ENCODE data around the gene CACNA1C. TPM values are rescaled to one million over a fixed set of nuclear protein-coding genes. Genes with fewer than 3 reads are reported as not detected.

Gene CACNA1C
- total RNA-seq, 2 donors from 2014 or later: 0.06 TPM; not detected in 1

DNA sequence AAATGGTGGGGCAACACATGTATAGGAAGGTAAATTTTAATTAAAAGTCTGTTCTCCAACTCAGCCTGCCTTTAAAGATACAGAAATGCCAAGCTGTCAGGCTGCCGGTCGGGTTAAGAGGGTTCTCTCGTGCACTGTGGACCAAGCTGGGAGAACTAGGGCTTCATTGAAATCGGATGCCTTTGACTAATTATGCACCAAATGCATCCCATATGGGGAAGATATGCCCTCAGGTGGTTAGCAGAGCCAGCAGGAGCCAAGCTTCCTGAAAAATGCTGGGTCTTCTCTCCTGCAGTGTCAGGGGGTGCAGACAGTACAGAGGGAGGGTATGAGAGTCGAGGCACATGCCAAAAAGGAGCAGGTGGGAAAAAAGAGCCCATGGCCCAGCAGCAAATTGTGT is 236.1 kb downstream of the CACNA1C start:
- no peaks in the 10 kb centered on the region for H3K4me1 Mint-ChIP-seq (ENCODE audit: low read depth in 2 of 2)
- DNase-seq (ENCODE audit: low spot score): no peak
- no peaks in the 10 kb centered on the region for H3K36me3 Mint-ChIP-seq
- H3K27me3 Mint-ChIP-seq: peaks cover 8% of the 10 kb centered on the region in 2 donors
- H3K4me3 Mint-ChIP-seq: no peak overlapping the region
- no peak for ATAC-seq
- H3K27ac Mint-ChIP-seq: no peak overlapping the region
- no peaks in the 10 kb centered on the region for H3K9me3 Mint-ChIP-seq

DNA sequence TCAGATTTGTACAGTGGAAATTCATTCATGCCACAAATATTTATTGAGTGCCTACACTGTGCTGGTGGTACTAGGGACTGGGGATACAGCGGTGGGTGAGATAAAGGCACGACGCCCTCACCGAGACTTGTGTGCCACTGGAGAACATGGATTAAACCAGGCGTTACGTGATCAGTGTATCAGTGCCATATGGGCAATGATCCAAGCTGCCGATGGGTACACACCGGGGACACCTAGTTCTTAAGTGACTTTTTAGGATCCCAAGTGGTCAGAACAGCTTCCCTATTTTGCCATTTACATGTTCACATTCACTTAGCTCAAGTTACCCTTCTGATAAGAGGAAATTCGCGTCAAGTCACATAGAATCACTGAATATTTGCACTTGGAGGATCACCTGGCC is 236.7 kb downstream of the CACNA1C start:
- Mint-ChIP-seq H3K9me3 (no peaks in the 10 kb centered on the region), H3K27me3 (peaks cover 8 to 11% of the 10 kb centered on the region in 2 donors), H3K36me3 (no peaks in the 10 kb centered on the region), H3K4me1 (ENCODE audit: low read depth in 2 of 2) (no peaks in the 10 kb centered on the region), H3K4me3 (no peak overlapping the region), H3K27ac (no peak overlapping the region)
- DNase-seq (ENCODE audit: low spot score) (no peak), ATAC-seq (no peak)

DNA sequence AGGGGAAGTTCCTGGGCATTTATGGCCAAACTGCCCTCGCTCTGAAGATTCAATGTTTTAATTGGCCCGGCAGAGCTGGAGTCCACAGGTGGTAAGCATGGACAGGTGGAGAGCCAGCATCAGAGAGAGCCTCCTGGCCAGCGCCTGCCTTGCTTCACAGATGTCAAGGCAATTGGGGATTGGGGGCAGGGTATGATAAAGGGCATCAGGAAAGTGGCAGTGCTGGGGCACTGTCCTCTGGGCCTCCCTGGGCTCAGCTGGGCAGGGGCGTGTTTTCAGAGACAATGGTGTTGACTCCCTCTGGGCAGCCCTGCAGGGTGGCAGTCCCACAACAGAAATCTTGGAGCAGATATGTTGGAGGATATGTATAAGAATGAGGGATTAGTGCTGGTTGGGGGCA is 237.3 kb downstream of the CACNA1C start:
- no peak overlapping the region for H3K27ac Mint-ChIP-seq
- peaks cover 3% of the 10 kb centered on the region in 2 donors for H3K4me1 Mint-ChIP-seq (ENCODE audit: low read depth in 2 of 2)

DNA sequence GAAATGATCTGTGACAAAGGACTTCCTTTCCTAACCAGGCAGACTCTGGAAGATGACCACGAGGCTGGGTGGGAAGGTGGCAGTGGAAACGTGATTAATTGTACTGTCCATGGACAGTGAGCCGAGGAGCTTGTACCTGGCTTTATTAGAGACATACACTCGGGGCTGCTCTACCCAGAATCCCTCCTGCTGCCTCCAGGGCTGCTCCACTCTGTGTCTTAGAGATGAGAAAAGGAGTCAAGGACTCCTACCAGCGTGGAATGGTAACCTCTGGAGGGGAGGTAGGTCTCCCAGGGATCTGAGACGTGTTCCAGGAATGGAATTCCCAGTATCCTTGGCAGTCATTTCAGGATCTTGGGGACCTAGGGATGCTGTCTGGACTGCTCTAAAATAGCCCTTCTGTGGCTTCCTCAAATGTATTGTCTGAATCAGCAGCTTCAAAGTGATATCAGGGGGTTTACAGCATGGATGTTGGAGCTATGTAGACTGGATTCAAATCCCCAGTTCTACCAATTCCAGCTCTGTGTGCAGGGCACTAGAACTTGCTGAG is 237.8 kb downstream of the CACNA1C start:
- Mint-ChIP-seq H3K4me1 (ENCODE audit: low read depth in 2 of 2) (peaks cover 5 to 6% of the 10 kb centered on the region in 2 donors), H3K27ac (no peak overlapping the region), H3K4me3 (no peak overlapping the region), H3K9me3 (no peaks in the 10 kb centered on the region), H3K36me3 (no peaks in the 10 kb centered on the region), H3K27me3 (peaks cover 0 to 10% of the 10 kb centered on the region in 2 donors)
- DNase-seq (ENCODE audit: low spot score) (no peak), ATAC-seq (no peak)

More for the DNA sequence above, 237.3 kb downstream of the CACNA1C start:
- ATAC-seq (no peak), DNase-seq (ENCODE audit: low spot score) (no peak)
- Mint-ChIP-seq H3K9me3 (no peaks in the 10 kb centered on the region), H3K4me3 (no peak overlapping the region), H3K27me3 (peaks cover 3 to 10% of the 10 kb centered on the region in 2 donors), H3K36me3 (no peaks in the 10 kb centered on the region)

DNA sequence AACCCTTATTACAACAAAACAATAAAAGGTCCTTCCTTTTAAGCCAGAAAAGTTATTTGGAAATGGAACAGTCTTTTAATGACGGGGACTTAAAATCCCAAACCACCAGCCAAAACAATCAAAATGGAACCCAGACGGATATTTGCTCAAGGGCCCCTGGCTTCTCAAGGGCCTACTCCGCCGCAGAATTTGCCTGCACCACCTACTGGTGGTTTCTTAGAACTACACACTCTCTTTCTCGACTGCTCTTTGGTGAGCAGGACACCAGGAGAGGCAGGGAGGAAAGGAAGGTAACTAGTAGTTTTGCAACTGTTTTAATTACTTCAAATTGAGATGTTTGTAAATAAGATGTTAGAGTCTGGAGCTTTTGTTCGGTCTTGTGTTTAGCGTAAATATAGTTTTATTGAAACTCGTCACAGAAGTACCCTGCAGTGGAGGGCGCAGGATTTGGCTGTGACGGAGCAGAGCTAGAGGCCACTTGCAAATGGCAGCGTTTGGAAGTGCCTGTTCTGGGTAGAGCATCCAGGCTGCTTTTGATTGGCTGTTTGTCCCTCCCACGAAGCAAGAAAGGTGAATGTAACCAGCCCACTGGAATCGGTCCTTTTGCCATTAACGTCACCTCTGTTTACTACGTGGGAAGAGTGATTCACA is 238.5 kb downstream of the CACNA1C start:
- Mint-ChIP-seq H3K4me3 (no peak overlapping the region), H3K4me1 (ENCODE audit: low read depth in 2 of 2) (peaks cover 5 to 6% of the 10 kb centered on the region in 2 donors), H3K9me3 (no peaks in the 10 kb centered on the region), H3K27ac (no peak overlapping the region), H3K27me3 (peaks cover 0 to 9% of the 10 kb centered on the region in 2 donors), H3K36me3 (no peaks in the 10 kb centered on the region)
- no peak for DNase-seq (ENCODE audit: low spot score)
- no peak for ATAC-seq

DNA sequence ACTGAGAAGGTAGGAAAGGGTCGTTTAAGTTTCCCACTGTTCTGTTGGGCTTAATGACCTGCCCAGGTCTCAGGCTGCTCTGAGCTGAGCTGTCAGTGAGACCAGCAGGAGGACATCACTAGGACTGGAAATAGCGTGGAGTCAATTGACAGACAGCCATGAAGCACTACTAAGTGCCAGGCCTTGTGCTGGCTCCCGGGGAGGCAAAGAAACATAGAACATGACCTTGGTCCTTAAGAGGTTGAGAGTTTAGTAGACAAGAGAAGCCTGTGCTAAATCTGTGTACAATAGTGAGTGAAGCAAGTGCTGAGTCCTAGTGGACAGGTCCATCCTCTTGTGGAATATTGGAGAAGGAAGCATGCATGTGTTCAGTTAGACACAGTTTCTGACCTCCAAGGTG is 239.2 kb downstream of the CACNA1C start:
- H3K36me3 Mint-ChIP-seq: no peaks in the 10 kb centered on the region
- no peak for ATAC-seq

DNA sequence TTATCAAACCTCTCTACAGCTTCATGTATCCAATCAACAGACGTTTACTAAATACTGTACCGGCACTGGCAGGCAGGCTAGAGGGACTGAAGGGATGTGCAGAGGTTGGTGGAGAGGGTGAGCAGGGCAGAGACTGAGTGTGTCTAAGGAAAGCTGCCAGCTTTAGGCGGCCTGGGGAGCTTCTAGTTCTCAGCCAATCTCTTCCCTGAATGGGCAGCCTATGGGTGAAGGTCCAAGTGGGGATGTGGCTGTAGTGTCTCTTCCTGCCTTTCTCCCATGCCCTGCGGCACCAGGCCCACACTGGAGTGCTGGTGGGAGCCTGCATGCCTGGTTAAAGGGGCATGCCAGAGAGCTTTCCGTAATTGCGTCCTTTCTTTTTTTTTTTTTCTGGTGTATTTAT is 239.8 kb downstream of the CACNA1C start:
- Mint-ChIP-seq H3K9me3 (no peaks in the 10 kb centered on the region), H3K4me3 (no peak overlapping the region), H3K4me1 (ENCODE audit: low read depth in 2 of 2) (peaks cover 5 to 6% of the 10 kb centered on the region in 2 donors), H3K27me3 (peaks cover 3 to 15% of the 10 kb centered on the region in 2 donors), H3K27ac (no peak overlapping the region), H3K36me3 (no peaks in the 10 kb centered on the region)
- ATAC-seq (no peak), DNase-seq (ENCODE audit: low spot score) (no peak)

More for the DNA sequence above, 239.2 kb downstream of the CACNA1C start:
- Mint-ChIP-seq H3K9me3 (no peaks in the 10 kb centered on the region), H3K4me3 (no peak overlapping the region), H3K27me3 (peaks cover 0 to 14% of the 10 kb centered on the region in 2 donors), H3K4me1 (ENCODE audit: low read depth in 2 of 2) (peaks cover 5 to 6% of the 10 kb centered on the region in 2 donors), H3K27ac (no peak overlapping the region)
- DNase-seq (ENCODE audit: low spot score): no peak

DNA sequence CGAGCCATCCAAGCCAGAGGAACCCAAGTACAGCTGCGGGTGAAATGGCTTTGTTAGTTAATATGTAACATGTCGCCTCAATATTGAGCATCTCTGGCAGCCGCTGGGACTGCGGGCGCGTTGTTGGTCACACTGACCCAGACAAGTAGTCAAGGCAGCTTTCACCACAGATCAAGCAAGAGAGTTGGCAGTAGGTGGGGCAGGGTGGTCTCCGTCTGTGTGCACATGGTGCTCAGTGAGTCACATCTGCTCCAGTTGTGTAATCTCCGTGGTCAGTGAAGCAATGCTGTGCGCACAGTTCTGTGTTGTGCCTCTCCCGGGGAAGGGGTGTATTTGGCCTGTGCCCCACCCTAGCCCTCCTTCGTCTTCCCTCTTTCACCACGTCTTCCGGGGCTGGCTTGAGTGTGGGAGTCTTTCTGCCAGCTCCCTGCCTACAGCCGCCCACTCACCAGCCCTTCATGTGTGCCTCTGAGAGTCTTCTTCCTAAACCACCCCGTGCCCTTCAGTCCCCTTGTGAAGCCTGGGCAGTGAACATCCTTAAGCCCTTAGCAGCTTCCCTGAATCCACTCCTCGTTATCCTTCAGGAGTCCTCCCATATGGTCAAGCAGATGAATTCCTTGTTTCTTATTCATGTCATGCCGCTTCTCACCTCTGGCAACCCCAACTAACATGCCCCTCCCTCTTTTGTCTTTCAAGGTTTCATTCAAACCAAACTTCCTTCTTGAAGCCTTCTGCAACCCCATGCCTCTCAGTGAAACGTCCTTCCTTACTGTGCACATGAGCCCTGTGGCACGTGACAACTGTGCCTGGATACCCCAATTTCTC is 242.1 kb downstream of the CACNA1C start:
- Mint-ChIP-seq H3K4me1 (ENCODE audit: low read depth in 2 of 2) (peaks cover 5 to 6% of the 10 kb centered on the region in 2 donors), H3K36me3 (no peaks in the 10 kb centered on the region), H3K4me3 (no peak overlapping the region), H3K27ac (peak overlapping the region in 1 of 2 donors; percentile 11), H3K27me3 (peaks cover 7 to 17% of the 10 kb centered on the region in 2 donors), H3K9me3 (no peaks in the 10 kb centered on the region)
- DNase-seq (ENCODE audit: low spot score): no peak
- ATAC-seq: peak; percentile 52 to 74

DNA sequence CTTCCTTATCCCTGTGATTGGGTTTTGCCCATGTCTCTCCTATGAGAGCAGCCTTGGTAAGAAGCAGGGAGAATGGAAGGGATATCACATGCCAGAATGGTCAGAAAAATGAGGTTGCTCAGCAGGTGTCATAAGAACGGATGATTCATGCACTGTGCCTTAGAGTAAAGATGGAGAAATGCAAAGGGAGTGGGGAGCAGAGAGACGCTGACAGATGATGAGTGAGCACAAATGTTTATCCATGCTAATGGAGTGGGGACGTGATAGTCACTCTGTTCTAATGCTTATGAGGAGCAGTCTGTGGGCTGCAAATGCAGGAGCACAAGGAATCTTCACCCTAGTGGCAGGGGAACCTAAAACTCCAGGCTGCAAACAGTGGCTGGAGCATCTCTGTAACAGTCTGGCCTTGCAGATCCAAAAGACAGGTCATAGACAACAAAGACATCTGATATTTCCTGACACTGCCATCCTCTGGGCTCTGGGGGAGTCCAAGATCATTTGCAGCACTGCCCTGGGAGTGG is 243.2 kb downstream of the CACNA1C start:
- no peak for ATAC-seq
- no peak overlapping the region for H3K4me3 Mint-ChIP-seq
- H3K36me3 Mint-ChIP-seq: no peaks in the 10 kb centered on the region
- DNase-seq (ENCODE audit: low spot score): no peak
- H3K27me3 Mint-ChIP-seq: peaks cover 14 to 20% of the 10 kb centered on the region in 2 donors
- no peak overlapping the region for H3K27ac Mint-ChIP-seq
- no peaks in the 10 kb centered on the region for H3K9me3 Mint-ChIP-seq
- peaks cover 5 to 6% of the 10 kb centered on the region in 2 donors for H3K4me1 Mint-ChIP-seq (ENCODE audit: low read depth in 2 of 2)

DNA sequence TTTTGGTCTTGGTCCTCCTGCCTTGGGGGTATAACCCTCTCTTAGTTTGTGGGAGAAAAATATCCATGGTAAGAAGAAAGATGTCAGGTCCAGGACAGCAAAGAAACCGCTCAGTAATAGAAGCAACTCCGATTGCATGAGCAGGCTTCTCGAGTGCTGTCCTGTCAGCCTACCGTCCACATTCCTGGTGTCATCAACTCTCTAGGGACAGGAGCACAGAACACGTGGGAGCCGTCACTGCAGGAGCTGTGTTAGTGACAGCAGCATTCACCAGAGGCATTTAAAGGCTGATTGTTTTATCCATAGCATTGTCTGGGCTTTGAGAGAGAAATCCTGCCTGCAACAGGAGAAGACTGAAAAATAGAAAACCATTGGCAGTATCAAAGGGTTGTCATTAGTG is 244.2 kb downstream of the CACNA1C start:
- H3K27me3 Mint-ChIP-seq: peaks cover 14 to 20% of the 10 kb centered on the region in 2 donors

DNA sequence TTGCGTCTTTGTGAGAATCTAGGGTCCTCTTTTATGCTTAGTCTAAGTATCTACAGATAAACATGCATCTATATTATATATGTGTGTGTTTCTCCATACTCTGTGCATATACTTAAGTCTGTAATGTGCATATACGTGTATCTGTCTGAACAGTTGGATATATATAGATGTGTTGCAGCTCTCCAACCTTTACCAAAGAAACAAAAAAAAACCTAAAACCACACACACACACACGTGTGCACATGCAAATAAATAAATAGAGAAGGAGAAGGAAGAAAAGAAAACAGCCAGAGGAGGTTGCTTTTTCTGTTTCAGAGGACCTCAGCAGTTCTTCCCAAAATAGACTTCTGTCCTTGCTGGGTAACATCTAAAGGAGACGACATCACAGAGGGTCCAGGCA is 244.9 kb downstream of the CACNA1C start:
- peaks cover 14 to 20% of the 10 kb centered on the region in 2 donors for H3K27me3 Mint-ChIP-seq
- no peak overlapping the region for H3K4me3 Mint-ChIP-seq
- no peak overlapping the region for H3K27ac Mint-ChIP-seq
- no peaks in the 10 kb centered on the region for H3K36me3 Mint-ChIP-seq
- no peak for DNase-seq (ENCODE audit: low spot score)
- no peaks in the 10 kb centered on the region for H3K9me3 Mint-ChIP-seq
- H3K4me1 Mint-ChIP-seq (ENCODE audit: low read depth in 2 of 2): peaks cover 5 to 6% of the 10 kb centered on the region in 2 donors
- ATAC-seq: no peak

More for the DNA sequence above, 244.2 kb downstream of the CACNA1C start:
- no peaks in the 10 kb centered on the region for H3K9me3 Mint-ChIP-seq
- H3K36me3 Mint-ChIP-seq: no peaks in the 10 kb centered on the region
- ATAC-seq: no peak
- H3K4me3 Mint-ChIP-seq: no peak overlapping the region
- peaks cover 5 to 6% of the 10 kb centered on the region in 2 donors for H3K4me1 Mint-ChIP-seq (ENCODE audit: low read depth in 2 of 2)
- H3K27ac Mint-ChIP-seq: peak overlapping the region in 1 of 2 donors; percentile 25
- no peak for DNase-seq (ENCODE audit: low spot score)

DNA sequence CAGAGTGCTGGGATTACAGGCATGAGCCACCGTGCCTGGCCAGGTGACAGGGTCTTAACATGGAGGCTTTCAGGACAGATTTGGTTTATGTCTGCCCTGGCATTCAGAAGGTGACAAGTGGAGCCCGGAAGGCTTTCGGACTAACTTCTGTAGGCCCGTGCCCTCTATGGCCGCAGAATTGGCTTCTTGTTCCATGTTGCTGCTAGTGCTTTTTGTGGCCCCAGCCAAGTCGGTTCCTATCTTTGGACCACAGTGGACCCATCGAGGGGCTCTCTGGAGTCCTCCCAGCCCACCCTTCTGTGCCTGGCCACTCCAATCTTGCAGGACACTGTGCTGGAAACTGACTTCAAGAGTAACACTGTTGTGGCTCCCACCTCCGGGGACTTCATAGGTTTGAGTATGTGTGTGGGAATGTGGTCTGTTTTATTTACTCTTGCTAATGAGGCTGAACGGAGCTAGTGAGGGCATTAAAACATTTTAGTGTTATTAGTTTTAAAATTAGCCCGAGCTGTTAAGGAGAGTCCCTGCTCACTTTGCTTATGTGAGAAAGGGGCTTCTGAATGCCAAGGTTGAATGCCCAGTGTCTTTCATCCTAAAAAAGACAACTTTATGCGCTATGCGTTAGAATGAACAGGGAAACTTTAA is 245.9 kb downstream of the CACNA1C start:
- DNase-seq (ENCODE audit: low spot score) (no peak), ATAC-seq (no peak)
- Mint-ChIP-seq H3K27ac (no peak overlapping the region), H3K9me3 (no peaks in the 10 kb centered on the region), H3K36me3 (no peaks in the 10 kb centered on the region), H3K4me3 (no peak overlapping the region), H3K4me1 (ENCODE audit: low read depth in 2 of 2) (peaks cover 5 to 6% of the 10 kb centered on the region in 2 donors), H3K27me3 (peaks cover 14 to 22% of the 10 kb centered on the region in 2 donors)

DNA sequence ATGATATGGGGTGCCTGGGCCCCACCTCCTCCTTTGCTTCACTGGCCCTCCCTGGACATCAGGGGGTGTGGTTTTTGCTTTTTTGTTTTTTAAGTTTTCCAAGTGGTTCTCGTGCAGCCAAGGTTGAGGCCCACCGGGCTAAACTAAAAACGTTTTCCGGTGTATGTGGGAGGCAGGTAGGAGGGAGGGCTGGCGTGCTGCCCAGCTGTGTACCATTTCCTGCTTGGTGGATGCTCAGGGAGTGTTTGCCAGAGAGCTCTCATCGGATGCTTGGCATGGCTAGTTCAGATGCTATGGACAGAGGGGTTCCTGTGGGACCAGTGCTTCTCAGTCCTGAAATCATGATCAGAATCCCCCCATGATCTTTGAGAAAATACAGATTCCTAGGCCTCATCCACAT is 246.4 kb downstream of the CACNA1C start:
- H3K36me3 Mint-ChIP-seq: no peaks in the 10 kb centered on the region
- H3K4me3 Mint-ChIP-seq: no peak overlapping the region
- no peak for DNase-seq (ENCODE audit: low spot score)
- no peak for ATAC-seq
- peaks cover 14 to 19% of the 10 kb centered on the region in 2 donors for H3K27me3 Mint-ChIP-seq
- H3K27ac Mint-ChIP-seq: no peak overlapping the region
- no peaks in the 10 kb centered on the region for H3K9me3 Mint-ChIP-seq
- H3K4me1 Mint-ChIP-seq (ENCODE audit: low read depth in 2 of 2): peaks cover 5 to 6% of the 10 kb centered on the region in 2 donors

Measured in natural killer cell treated with Interleukin-12 subunit alpha and Interleukin-12 subunit beta and Interleukin-15 and Interleukin-18, amount 100 ng/mL, for 72 hours (primary cell).